HepG2 (cell line): ENCODE data around the gene BAZ1A. TPM values are rescaled to one million over a fixed set of nuclear protein-coding genes. Genes with fewer than 3 reads are reported as not detected.

Experiments used
- CENPBD1 ChIP-seq: sonication (generic); formaldehyde crosslinking; IDR thresholded peaks from 2 replicates; pipeline ENCODE4 v1.8.0; 2022; ENCODE audit warnings: missing genetic modification reagents, low read depth, mild to moderate bottlenecking, borderline replicate concordance
- CENPX ChIP-seq: sonication (generic); formaldehyde crosslinking; IDR thresholded peaks from 2 replicates; pipeline ENCODE4 v1.9.0; 2021; ENCODE audit warnings: mild to moderate bottlenecking, missing genetic modification reagents, moderate library complexity
- FOXA1 ChIP-seq, 2 experiments: fragments of 450-650 bp in 1 of 2; sonication (generic) in 1 of 2; formaldehyde crosslinking in 1 of 2; IDR thresholded peaks; 2 replicates each; pipeline versions ENCODE4 v1.4.0 to v1.6.1; 2016 to 2020; ENCODE audit warnings: missing genetic modification reagents in 1 of 2
- FOXM1 ChIP-seq: sonication (generic); formaldehyde crosslinking; IDR thresholded peaks from 2 replicates; pipeline ENCODE4 v1.5.0; 2020; ENCODE audit warnings: missing genetic modification reagents
- GMEB2 ChIP-seq: IDR thresholded peaks from 2 replicates; pipeline ENCODE4 v1.6.1; 2016; ENCODE audit warnings: missing biosample characterization, missing genetic modification reagents, low read depth
- HINFP ChIP-seq: sonication (generic); formaldehyde crosslinking; IDR thresholded peaks from 2 replicates; pipeline ENCODE4 v1.4.0; 2020; ENCODE audit warnings: low read depth, mild to moderate bottlenecking, missing genetic modification reagents
- HNF1B ChIP-seq: sonication (generic); formaldehyde crosslinking; IDR thresholded peaks from 2 replicates; pipeline ENCODE4 v1.5.1; 2020; ENCODE audit warnings: mild to moderate bottlenecking, moderate library complexity, missing genetic modification reagents
- KAT8 ChIP-seq: IDR thresholded peaks from 2 replicates; pipeline ENCODE4 v1.6.1; 2016; ENCODE audit warnings: missing genetic modification reagents, missing compliant biosample characterization
- MEIS2 ChIP-seq: sonication (generic); formaldehyde crosslinking; IDR thresholded peaks from 2 replicates; pipeline ENCODE4 v1.9.0; 2021; ENCODE audit warnings: mild to moderate bottlenecking, missing genetic modification reagents
- NR1H2 ChIP-seq: sonication (generic); formaldehyde crosslinking; IDR thresholded peaks from 2 replicates; pipeline ENCODE4 v1.8.1; 2022; ENCODE audit warnings: low read depth, missing genetic modification reagents, borderline replicate concordance
- SIN3A ChIP-seq: IDR thresholded peaks from 2 replicates; pipeline ENCODE4 v1.6.1; 2011; ENCODE audit warnings: low read depth, mild to moderate bottlenecking, control low read depth, low read length, borderline replicate concordance
- SOX5 ChIP-seq: IDR thresholded peaks from 2 replicates; pipeline ENCODE4 v1.6.1; 2016; ENCODE audit warnings: borderline replicate concordance
- SYNCRIP ChIP-seq: fragments of 200-400 bp; formaldehyde crosslinking; IDR thresholded peaks from 2 replicates; pipeline ENCODE4 v1.6.1; 2018; ENCODE audit warnings: mild to moderate bottlenecking, low read depth, low read length; ENCODE audit not compliant: insufficient read depth
- ZFYVE20 ChIP-seq: sonication (generic); formaldehyde crosslinking; IDR thresholded peaks from 2 replicates; pipeline ENCODE4 v1.8.0; 2023; ENCODE audit warnings: low read depth, mild to moderate bottlenecking, moderate library complexity, missing genetic modification reagents, borderline replicate concordance
- ZKSCAN8 ChIP-seq: IDR thresholded peaks from 2 replicates; pipeline ENCODE4 v1.6.1; 2016; ENCODE audit warnings: borderline replicate concordance, missing genetic modification reagents, missing compliant biosample characterization
- ZNF280B ChIP-seq: sonication (generic); formaldehyde crosslinking; IDR thresholded peaks from 2 replicates; pipeline ENCODE4 v1.5.0; 2020; ENCODE audit warnings: missing genetic modification reagents, mild to moderate bottlenecking, borderline replicate concordance
- ZNF292 ChIP-seq: sonication (generic); formaldehyde crosslinking; IDR thresholded peaks from 2 replicates; pipeline ENCODE4 v1.8.1; 2022; ENCODE audit warnings: mild to moderate bottlenecking, low read depth, missing genetic modification reagents, borderline replicate concordance
- ZNF784 ChIP-seq: sonication (generic); formaldehyde crosslinking; IDR thresholded peaks from 2 replicates; pipeline ENCODE4 v1.5.1; 2020; ENCODE audit warnings: missing genetic modification reagents, mild to moderate bottlenecking, borderline replicate concordance
- polyA plus RNA-seq, 8 experiments: library from polyadenylated mRNA; depleted of rRNA in 3 of 8; stranded (reverse) in 7 of 8; unstranded in 1 of 8; fragments of >200 nt; fragmentation: Illumina TruSeq in 4 of 8; extraction: Trizol in 4 of 8; gene quantifications; 2 replicates each; pipeline versions ENCODE4 v1.2.1 to v1.2.3, GENCODE V29; 2011 to 2016; ENCODE audit warnings: low read depth in 4 of 8, missing spikeins in 1 of 8, mixed read lengths in 1 of 8; ENCODE audit not compliant: insufficient read depth in 1 of 8
- total RNA-seq, 5 experiments: library from RNA; depleted of rRNA; stranded (reverse); fragments of >200 nt; fragmentation: Illumina TruSeq; extraction: Trizol; gene quantifications; 2 replicates each; pipeline ENCODE4 v1.2.3, GENCODE V29; 2016; ENCODE audit warnings: low read depth in 1 of 5
- TF ChIP-seq, protein P1 (sequence below): sonication (generic); formaldehyde crosslinking; IDR thresholded peaks from 2 replicates; pipeline ENCODE4 v1.8.1; 2023; ENCODE audit warnings: missing genetic modification reagents, inconsistent platforms, borderline replicate concordance

The BAZ1A gene
- total and polyA plus RNA-seq, 2 of the 13 experiments (the other 11 are each of a cell fraction or from before 2014, with no cell fraction given) = 20.9 to 56.8 TPM

DNA sequence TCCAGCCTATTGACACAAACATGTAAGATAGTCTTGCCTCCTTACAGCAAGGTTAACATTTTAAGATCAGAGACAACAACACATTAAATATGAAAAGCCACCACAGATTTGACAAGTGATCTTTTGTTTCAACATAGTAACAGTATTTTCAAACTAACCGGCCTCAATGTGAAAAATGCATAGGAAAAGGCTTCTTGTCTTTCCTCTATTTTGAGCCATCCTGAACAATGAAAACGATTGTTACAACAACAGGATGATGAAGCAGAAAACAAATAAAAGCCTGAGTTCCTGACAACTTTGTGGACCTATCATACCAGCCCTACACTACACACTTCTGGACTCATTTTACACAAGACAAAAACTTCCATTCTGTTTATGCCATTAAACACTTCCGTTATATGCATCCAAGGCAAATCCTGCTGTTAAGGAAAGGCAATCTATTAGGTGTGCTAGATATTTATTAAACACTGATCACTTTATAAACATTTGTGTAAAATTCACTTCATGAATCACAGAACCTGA lies 37.3 kb downstream of the BAZ1A start (continued):
- TF ChIP-seq ZNF784 (CRISPR knock-in tag) (no peak), GMEB2 (CRISPR knock-in tag) (no peak), FOXM1 (no peak), FOXA1 (IDR thresholded peaks at IDR 0.05) (no peak), FOXA1 (CRISPR knock-in tag; IDR thresholded peaks at IDR 0.05) (peak; percentile 77), NR1H2 (CRISPR knock-in tag) (no peak), ZKSCAN8 (CRISPR knock-in tag) (peak; percentile 83; the same call in 1 of the 2 replicates), HINFP (CRISPR knock-in tag) (no peak), ZNF292 (peak; percentile 46; the same call in 1 of the 2 replicates), CENPBD1 (CRISPR knock-in tag) (no peak), SYNCRIP (no peak), CENPX (CRISPR knock-in tag) (no peak), ZFYVE20 (no peak), ZNF280B (CRISPR knock-in tag) (no peak), HNF1B (no peak), SIN3A (no peak), MEIS2 (CRISPR knock-in tag) (no peak), KAT8 (peak; percentile 66), SOX5 (CRISPR knock-in tag) (peak; percentile 100)
- TF ChIP-seq, protein P1, sequence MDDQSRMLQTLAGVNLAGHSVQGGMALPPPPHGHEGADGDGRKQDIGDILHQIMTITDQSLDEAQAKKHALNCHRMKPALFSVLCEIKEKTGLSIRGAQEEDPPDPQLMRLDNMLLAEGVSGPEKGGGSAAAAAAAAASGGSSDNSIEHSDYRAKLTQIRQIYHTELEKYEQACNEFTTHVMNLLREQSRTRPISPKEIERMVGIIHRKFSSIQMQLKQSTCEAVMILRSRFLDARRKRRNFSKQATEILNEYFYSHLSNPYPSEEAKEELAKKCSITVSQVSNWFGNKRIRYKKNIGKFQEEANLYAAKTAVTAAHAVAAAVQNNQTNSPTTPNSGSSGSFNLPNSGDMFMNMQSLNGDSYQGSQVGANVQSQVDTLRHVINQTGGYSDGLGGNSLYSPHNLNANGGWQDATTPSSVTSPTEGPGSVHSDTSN (CRISPR knock-in tag) = no peak
